Measurements from ENCODE around the gene CCSER1. TPM values are rescaled to one million over a fixed set of nuclear protein-coding genes. Genes with fewer than 3 reads are reported as not detected.
A peak's percentile ranks its signal among the peaks of the same experiment; 100 is the strongest.
"Not testable (repeated sequence)": the region's sequence is repeated elsewhere in the genome, so short reads cannot be mapped to it uniquely, and the experiment has no call there.

Gene CCSER1
- total RNA-seq, 1 experiment from 2014 or later = not detected

GRCh38 chr4:90648791-90649190 is 521.6 kb downstream of the CCSER1 start:
- no peak for DNase-seq (ENCODE audit: low read depth)

DNA sequence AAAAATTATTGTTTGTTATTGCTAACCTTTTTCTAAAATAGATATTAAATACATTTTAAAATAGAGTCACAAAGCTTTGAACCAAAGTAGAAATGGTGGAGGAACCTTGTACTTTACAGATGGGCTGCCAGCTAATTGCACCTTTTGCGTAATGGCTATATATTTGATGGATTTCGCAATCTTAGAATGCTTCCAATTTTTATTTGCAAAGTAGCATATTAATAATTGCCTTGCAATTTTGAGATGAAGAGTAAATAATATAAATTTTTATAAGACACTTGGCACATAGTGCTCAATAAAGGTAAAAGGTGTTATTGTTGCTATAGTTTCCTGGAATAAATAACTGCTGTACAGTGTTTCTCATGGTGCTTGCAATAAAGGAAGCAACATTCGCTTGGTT is 533.5 kb downstream of the CCSER1 start:
- no peak for DNase-seq (ENCODE audit: low read depth)

- DNase-seq (ENCODE audit: low read depth) = no peak
Observed at GRCh38 chr4:90670183-90670582, 543.0 kb downstream of the CCSER1 start.

GRCh38 chr4:90689739-90690138 is 562.5 kb downstream of the CCSER1 start:
- no peak for DNase-seq (ENCODE audit: low read depth)

DNA sequence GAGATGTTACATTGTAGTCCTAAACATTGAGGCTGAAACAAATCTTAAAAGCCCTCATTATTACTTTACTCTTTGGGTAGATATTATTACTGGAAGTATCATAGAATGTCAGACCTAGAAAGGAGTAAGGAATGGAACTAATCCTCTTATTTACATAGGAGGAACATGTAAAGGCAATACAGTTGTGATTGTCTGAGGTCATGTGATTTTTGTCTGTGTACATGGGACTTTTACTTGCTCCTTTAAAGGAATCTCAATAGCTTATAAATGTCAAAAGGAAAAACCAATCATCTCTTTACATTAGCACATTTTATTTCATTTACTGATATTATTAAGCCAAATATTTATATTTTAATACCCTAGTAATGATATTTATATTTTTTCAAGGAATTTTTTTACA is 568.2 kb downstream of the CCSER1 start:
- no peak for DNase-seq (ENCODE audit: low read depth)

DNA sequence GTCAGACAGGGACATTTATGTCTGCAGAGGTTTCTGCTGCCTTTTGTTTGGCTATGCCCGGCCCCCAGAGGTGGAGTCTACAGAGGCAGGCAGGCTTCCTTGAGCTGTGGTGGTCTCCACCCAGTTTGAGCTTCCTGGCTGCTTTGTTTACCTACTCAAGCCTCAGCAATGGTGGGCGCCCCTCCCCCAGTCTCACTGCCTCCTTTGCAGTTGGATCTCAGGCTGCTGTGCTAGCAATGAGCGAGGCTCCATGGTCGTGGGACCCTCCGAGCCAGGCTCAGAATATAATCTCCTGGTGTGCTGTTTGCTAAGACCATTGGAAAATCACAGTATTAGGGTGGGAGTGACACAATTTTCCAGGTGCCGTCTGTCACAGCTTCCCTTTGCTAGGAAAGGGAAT is 578.3 kb downstream of the CCSER1 start:
- DNase-seq (ENCODE audit: low read depth) = not testable (repeated sequence)

- DNase-seq (ENCODE audit: low read depth) = no peak
Observed at GRCh38 chr4:90715242-90715641, 588.0 kb downstream of the CCSER1 start.

DNA sequence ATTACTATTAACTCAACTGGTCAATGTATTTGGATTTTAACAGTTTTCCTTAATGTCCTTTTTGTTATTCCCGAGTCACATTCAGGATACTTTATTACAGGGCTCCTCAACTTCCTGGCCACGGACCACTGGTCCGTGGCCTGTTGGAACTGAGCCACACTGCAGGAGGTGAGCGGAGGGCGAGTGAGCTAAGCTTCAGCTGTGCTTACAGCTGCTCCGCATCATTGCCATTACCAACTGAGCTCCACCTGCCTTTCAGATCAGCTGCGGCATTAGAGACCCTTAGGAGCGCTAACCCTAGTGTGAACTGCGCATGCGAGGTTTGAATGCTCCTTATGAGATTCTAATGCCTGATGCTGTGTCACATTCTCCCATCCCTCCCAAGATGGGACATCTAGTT is 591.7 kb downstream of the CCSER1 start:
- DNase-seq (ENCODE audit: low read depth) = no peak

GRCh38 chr4:90727938-90728337 is 600.7 kb downstream of the CCSER1 start:
- no peak for DNase-seq (ENCODE audit: low read depth)

- no peak for DNase-seq (ENCODE audit: low read depth)
Observed at GRCh38 chr4:90730752-90731151, 603.6 kb downstream of the CCSER1 start.

- no peak for DNase-seq (ENCODE audit: low read depth)
Observed at GRCh38 chr4:90733211-90733610, 606.0 kb downstream of the CCSER1 start.

DNA sequence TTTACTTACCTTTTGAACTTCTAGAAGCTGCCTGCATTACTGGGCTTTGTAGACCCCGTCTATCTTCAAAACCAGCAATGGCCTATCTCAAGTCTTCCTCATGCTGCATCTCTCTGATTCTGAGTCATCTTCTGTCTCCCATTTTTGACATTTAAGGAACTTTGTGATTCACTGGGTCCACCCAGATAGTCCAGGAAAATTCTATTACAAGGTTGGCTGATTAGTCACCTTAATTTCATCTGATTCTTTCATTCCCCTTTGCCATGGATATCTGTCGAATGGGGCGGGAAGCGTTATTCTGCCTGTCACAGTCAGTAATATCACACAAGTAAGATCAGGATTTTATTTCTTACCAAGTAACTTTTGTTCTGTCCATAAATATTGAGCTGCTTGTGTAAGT is 618.0 kb downstream of the CCSER1 start:
- DNase-seq (ENCODE audit: low read depth) = peak; percentile 8

DNA sequence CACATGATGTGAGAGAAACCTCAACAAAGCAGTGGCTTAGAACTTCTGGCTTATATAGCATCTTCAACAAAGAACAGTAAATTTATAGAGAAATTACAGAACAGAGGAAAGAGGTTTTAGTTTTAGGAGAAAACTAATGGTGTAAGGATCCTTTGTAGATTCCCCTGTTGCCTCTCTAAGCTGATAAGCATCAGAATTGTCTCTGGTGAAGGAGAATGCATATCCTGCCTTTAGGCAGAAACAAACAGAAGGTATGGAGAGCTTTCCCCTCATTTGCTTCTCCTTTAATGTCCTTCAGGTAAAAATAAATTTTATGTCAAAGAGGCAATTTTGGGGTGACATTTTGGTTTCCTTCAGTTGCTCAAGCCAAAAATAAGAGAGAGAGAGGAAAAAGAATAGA is 625.9 kb downstream of the CCSER1 start:
- DNase-seq (ENCODE audit: low read depth) = no peak

- DNase-seq (ENCODE audit: low read depth) = no peak
Observed at GRCh38 chr4:90757534-90758060, 630.4 kb downstream of the CCSER1 start.

DNA sequence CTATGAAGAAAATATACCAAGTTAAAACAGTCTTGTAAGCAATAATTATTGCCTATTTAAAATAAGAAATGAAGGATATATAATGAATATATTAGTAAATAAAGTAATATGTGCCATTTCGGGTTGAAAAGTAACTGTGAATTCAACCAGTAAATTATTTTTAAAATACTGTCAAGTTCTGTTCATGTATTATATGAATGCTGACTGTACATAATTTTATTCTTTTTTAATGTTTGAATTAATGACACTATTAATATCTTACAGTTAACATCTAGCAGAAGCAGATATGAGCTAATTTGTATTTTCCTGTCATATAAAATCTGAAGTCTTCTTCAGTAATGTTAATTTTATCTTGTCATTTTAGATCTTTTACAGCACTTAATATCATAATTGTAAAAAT is 632.9 kb downstream of the CCSER1 start:
- DNase-seq (ENCODE audit: low read depth) = no peak

DNA sequence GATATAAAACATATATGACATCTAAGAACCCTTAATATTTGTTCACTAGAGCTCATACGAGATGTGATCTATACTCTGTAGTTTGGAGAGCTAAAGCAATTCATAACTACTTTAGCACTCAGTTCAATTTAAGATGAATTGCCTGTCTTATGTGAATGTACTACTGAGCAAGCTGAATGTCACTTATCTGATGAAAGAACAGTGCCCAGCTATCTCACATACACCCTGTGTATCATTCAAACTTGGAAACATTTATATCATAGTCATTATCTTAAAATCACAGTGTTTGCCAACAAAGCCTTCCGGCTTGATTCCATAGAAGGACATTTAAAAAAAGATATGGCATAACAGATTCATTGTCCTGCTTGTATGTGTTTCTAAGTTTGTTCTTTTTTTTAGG is 639.6 kb downstream of the CCSER1 start:
- DNase-seq (ENCODE audit: low read depth) = no peak

- DNase-seq (ENCODE audit: low read depth) = no peak
Observed at GRCh38 chr4:90769251-90769650, 642.1 kb downstream of the CCSER1 start.

- no peak for DNase-seq (ENCODE audit: low read depth)
Observed at GRCh38 chr4:90780193-90780592, 653.0 kb downstream of the CCSER1 start.

GRCh38 chr4:90786602-90787001 is 659.4 kb downstream of the CCSER1 start:
- no peak for DNase-seq (ENCODE audit: low read depth)

DNA sequence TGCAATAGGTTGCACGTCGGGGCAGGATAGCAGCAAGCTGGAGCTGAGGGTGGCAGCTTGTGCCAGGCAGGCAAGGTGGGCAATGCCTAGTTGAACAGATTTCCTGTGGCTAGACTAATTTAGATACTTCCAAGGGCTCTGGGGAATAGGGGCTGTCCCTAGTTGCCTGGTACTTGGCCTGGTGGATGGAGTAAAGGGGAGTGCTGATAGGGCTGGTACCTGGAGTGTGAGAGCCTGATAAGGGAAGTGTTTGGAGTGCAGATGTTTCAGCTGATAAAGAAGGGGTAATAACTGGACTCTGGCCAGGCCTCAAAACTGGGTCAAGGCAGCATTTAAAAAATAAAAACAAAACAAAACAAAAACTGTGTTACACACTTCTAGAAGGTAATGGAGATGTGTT is 665.5 kb downstream of the CCSER1 start:
- no peak for DNase-seq (ENCODE audit: low read depth)

DNA sequence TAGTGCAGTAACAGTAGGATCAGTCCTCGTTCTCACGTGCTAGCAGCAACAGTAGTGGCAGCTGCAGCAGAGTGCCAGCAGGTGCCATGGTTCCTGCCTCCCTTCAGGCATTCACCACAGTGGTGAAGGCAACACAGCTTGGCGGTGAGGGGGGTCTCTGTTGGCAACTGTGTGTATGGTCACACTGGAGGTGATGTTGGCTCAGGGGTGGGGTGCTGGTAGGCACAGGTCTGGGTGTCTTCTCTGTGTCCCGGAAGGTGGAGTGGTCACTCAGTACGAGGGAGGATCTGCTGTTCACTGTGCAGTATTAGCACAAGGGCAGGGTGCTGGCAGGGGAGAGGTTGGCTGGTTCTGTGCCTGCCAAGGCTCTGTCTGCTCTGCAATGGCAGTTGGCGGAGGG is 671.8 kb downstream of the CCSER1 start:
- DNase-seq (ENCODE audit: low read depth) = no peak

- DNase-seq (ENCODE audit: low read depth) = peak; percentile 2
Observed at GRCh38 chr4:90799895-90800294, 672.7 kb downstream of the CCSER1 start.

GRCh38 chr4:90815569-90815968 is 688.4 kb downstream of the CCSER1 start:
- DNase-seq (ENCODE audit: low read depth) = no peak

DNA sequence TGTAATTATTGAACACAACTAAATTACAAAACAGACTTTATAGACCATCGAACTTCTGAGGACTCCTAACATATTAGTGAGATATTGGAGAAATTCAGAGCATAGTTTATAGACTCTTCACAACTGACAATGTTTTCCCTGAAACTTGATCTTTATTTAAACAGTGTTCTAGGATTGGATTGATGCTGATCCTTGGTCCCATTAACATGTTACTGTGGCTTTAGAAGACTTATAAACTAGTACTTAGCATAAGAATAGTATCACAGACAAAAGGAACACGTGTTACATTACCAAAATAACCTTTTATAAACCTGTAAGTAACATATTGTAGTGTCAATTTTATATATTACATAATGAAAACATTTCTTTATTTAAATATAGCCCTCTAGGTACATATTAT is 689.6 kb downstream of the CCSER1 start:
- no peak for DNase-seq (ENCODE audit: low read depth)

Measured in LHCN-M2 (cell line).